GM19035 (cell line): ENCODE data around the gene MDM2.

Experiments
- ATAC-seq: cut with Tn5 transposase; IDR thresholded peaks from one replicate; pipeline ENCODE4 v1.9.1; 2021; ENCODE audit not compliant: unreplicated experiment

Gene MDM2

DNA sequence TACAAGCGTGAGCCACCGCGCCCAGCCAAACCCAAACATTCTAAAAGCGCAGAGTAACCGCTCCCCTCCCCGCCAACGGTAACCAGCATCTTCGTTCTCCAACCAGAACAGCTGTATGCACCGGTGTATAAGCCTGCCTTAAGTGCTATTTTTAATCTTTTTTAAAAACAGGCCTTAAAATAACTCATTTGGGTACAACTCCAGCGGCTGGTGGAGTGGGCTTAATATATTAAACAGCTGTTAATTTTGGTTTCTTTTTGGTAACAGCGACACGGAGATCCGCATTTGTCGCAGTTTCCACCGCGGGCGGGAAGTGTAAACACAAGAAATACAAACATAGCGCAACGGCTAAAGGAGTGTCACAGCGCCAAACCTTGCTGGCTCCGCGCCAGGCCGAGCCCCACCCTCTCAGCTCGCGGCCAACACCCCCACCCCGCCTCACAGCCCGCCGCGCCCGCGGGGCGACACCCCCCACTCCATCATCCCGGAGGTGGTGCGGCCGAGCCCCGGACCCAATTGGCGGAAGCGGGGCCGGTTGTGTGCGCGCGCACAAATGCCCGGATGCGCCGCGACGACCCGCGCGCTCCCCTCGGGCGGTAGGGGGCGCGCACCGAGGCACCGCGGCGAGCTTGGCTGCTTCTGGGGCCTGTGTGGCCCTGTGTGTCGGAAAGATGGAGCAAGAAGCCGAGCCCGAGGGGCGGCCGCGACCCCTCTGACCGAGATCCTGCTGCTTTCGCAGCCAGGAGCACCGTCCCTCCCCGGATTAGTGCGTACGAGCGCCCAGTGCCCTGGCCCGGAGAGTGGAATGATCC lies at the start of gene MDM2:
Gene MDM2, plus strand, starts transcription at position 602 of the 812 bp plus-strand sequence. CDS start 301 bp downstream, outside the sequence.
- ATAC-seq, result peak; percentile 78

DNA sequence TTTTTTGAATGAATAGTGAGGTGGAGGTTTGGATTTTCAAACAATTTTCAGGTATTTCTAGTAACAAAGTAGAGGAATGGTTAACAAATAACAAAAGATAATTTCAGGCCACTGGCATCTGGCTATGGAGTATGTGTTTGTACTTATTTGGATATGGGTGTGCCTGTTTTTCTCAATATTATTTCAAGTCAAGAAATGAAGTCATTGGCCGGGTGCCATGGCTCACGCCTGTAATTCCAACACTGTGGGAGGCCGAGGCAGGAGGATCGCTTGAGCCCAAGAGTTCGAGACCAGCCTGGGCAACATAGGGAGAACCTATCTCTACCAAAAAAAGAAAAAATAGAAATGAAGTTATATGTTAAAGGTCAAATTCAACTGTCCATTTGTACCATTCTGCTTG lies 48.1 kb upstream of the MDM2 start:
- ATAC-seq, result no peak

DNA sequence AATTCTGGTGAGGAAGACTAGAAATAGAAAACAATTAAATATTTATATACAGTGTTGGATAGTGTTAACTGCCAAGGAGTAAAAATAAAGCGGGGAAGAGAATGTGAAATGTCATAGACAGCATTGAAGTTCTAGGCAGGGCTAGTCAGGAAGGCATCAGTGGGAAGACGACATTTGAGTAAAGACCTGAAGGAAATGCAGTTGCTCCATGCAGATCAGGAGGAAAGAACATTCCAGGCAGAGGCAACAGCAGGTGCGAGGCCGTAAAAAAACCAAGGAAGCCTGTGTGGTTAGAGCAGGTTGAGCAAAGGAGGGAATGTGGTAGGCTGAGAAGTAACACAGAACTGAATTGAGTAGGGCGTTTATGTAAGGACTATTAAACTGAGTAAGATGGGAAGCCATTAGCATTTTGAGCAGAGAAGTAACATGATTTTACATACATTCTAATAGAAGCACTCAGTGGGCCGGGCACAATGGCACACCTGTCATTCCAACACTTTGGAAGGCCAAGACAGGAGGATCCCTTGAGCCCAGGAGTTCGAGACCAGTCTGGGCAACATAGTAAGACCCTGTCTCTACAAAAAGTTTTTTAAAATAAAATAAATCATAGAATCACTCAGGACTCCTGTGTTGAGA lies 47.1 kb upstream of the MDM2 start:
- ATAC-seq, result no peak

DNA sequence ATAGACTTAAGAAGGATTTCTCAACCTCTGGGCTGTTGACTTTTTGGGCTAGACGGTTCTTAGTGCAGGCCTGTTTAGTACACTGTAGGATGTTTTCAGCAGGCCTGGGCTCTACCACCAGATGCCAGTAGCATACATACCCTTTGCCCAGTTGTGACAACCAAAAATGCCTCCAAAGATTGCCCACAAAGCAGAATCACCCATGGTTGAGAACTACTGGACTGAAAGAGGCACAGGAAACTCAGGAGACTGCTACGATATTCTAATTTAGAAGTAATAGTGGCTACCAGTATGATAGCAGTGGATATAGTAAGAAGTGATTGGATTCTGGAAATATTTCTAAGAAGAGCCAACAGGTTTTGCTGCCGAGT lies 46.5 kb upstream of the MDM2 start:
- ATAC-seq, result no peak

DNA sequence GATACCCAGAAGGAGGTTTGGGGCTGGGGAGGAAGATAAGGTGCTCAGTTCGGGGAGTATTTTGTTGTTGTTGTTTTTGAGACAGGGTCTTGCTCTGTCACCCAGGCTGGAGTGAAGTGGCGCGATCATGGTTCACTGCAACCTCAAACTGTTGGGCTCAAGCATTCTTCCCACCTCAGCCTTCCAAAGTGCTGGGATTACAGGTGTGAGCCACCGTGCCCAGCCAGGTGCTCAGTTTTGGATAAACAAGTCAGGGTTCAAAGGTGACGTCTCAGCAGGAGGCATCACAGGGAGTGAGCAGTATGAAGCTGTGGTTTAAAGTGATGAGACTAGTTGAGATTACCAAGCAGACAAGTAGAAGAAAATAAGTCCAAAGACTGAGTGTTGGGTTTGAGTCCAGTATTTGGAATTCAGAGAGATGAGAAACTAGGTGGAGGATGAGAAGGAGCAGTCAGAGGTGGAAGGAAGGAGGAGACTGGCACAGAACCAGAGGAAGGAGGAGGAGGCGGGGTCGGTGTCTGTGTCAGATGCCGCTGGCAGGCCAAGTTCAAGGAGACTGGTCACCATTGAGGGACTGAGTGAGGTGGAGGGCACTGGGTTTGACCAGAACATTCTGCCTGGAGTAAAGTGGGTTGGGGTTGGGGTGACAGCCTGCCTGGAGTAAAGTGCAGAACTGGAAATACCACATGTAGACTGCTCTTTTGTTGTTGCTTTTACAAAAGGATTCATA lies 45.9 kb upstream of the MDM2 start:
- no peak for ATAC-seq

DNA sequence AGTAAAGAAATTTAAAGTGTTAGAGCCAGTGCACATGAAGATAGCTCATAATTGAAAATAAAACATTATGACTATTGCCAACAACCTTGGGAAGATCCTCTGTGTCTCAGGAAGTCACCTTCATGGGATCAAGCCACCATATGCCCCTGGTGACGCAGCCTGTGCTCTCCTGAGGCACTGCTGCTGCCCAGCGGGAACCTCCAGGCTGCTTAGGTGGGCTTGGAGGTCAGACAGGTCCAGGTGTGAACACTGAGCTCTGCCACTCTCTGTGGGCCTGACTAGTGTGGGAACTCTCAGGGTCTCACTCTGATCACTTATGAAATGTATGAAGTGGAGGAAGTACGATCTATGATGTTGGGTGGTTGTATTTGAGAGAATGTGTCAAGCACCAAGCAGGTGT lies 45.3 kb upstream of the MDM2 start:
- no peak for ATAC-seq

DNA sequence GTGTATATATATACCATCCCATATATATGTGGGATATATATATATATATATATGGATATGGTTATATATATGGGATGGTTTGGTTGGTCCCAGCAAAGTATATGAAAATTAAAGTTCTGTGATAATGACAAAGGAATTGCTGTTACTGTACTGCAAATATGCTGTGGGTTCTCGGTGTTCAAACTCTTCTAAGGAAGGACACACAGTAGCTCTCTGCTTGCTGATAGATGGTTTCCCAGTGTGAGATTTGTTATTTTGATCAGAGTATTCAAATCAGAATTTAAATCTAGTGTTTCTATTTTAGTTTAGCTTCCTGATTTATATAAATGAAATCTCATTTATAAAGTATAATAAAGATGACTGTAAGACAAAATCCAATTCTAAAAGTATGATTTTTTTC lies 42.3 kb upstream of the MDM2 start:
- ATAC-seq, result no peak

DNA sequence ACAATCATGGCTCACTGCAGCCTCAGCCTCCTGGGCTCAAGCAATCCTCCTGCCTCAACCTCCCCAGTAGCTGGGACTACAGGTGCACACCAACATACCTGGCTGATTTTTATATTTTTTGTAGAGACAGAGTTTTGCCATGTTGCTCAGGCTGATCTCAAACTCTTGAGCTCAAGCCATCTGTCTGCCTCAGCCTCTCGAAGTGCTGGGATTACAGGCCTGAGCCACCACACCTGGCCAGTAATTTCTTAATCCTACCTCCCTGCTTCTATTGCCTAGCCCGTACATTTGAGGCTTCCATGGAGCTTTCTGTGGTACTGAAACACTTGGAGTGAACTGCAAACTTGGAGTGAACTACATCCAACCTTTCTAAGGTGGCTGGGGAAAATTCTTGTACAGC lies 41.3 kb upstream of the MDM2 start:
- no peak for ATAC-seq

DNA sequence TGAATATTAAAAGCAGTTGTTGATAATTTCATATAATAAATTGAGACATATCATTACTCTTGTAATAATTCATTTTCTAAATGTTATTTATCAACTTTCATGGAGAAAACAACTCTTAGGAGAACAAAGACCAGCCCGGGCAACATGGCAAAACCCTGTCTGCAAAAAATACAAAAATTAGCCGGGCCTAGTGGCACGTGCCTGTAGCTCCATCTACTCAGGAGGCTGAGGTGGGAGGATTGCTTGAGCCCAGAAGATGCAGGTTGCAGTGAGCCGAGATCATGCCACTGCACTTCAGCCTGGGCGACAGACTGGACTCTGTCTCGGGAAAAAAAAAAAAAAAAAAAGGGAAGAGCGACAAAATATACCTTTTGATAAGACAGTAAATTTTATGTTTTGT lies 40.8 kb upstream of the MDM2 start:
- no peak for ATAC-seq

DNA sequence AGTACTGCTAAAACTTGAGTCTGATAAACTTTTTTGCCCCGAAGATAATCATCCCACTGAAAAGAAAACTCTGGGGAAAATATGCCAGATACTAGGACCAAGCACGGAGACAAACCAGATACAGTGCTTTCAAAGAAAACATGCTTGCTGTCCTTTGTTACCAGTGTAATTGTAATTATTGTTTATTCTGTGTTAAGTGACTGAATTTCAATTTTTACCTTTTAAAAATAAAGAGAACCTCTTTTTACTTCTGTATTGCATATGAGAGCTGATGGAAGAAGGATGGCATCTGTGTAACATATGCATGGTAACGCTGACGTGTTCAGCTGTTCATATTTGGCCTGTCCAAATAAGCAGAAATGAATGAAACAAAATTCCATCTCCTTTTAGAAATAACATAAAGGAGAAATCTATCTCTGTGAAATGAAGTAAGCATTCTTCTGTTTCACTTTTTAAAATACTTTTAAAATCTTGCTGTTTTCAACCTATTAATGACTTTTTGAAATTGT lies 39.5 kb upstream of the MDM2 start:
- no peak for ATAC-seq

DNA sequence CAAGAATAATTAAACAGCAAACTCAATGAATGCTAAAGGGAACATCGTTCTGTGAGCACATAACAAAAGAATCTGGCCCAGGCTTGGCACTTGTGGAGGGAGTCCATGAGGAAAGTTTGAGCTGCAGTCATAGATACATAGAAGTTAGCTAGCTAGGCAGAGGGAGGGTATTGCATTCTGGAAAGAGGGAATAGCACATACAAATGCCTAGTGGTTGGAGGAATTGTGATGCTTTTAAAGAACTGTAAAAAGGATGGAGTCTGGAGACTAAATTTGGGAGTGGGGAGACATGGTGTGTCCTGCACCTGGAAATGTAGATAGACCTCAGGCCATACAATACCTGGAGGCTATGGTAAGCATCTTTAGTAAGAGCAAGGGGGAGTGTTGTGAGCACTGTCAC lies 38.0 kb upstream of the MDM2 start:
- no peak for ATAC-seq

DNA sequence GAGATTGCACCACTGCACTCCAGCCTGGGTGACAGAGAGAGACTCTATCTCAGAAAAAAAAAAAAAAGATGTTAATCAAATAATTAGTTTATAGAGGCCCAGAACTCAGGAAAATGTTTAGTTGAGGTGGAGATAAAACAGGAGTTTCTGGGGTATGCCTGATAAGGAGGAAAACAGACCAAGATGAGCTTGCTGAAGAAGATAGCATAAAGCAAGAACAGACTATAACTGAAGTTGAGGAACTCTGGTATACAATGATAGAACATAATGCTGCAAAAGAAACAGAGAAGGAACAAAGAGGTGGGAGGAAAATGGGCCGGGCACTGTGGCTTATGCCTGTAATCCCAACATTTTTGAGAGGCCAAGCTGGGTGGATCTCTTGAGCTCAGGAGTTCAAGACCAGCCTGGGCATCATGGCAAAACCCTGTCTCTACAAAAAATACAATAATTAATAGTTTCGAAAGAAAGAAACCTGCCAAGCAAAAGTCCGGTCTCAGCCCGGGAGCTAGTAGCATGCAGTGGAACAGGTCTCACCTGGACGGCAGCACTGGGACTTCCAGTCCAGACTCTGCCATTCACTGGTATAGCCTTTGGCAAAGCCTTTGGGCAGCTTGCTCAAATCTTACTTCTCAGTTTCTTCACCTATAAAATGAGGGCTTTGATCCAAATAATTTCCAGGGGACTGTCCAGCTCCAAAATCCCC lies 36.6 kb upstream of the MDM2 start:
- no peak for ATAC-seq

DNA sequence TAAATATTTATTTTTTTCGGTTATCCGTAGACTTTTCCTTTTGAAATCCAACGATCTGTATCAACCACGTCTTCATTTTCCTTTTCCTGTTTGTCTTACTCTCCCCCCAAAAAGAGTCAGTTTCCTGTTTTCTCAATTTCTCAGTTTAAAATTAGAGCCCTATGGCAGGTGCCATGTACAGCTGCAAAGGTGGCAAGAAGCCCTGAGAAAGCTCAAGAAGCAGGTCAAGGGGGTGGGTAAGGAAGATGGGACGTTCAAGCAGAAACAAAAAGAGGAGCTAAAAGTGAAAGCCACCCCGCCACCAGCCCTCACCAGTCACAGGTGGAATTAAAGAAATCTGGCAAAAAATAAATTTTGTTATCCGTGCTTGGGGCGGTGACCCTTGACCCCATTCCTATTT lies 35.3 kb upstream of the MDM2 start:
- no peak for ATAC-seq

DNA sequence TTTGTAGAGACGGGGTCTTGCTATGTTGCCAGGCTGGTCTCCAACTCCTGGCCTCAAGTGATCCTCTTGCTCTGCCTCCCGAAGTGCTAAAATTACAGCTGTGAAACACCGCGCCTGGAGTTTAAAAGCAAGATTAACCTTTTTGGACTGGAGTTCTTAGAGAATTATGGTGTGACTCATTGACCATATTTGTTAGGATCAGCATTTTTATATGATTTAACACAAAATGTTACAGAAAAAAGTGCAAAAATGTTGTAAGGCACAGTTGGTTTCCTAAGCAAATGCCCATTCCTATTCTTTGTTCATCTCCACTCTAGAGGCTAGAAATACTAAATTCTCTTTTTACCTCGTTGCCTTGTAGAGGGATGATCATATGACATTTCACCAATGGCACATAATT lies 34.4 kb upstream of the MDM2 start:
- no peak for ATAC-seq

DNA sequence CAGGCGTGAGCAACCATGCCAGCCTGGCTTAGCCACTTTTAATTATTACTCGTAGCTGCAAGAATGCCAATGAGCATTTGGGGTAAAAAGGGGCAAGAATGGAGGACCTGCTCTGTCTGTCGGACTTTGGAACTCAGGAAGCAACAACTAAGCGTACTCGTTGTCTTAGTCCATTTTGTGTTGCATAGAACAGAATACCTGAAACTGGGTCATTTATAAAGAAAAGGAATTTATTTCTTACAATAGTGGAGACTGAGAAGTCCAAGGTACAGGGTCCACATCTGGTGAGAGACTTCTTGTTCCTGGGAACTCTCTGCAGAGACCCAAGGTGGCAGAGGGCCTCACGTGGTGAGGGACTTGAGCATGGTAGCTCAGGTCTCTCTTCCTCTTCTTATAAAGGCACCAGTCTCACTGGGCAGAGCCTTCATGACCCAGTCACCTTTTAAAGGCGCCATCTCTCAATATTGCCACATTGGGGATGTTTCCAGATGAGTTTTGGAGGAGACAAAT lies 32.8 kb upstream of the MDM2 start:
- ATAC-seq, result no peak

DNA sequence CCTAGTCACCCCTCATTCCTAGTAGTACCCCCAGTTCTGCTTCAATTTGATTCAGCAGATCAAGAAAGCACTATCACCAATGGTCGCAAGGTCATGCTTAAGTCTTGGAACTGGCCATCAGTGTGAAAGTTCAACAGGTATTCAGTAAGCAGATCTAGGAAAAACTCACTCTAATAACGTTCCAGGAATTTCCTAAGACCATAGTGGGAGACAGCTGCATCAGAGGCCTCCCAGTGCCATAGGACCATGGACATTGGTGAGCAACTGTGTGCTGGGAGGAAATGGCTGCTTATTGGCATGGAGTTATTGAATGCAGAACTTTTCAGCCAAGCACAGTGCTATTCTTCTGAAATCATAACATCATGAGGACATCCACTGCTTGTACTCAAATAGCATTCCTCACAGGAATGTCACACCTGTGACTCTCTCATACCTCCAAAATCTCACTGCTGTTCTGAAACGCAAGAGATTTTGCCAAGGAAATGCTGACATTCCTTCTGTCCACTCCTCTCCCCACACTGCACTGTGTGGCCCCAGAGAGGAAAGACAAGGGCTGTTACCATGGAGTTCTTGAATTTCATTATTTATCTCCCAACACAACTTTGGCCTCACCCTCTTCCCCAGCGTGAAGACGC lies 30.9 kb upstream of the MDM2 start:
- ATAC-seq, result no peak

DNA sequence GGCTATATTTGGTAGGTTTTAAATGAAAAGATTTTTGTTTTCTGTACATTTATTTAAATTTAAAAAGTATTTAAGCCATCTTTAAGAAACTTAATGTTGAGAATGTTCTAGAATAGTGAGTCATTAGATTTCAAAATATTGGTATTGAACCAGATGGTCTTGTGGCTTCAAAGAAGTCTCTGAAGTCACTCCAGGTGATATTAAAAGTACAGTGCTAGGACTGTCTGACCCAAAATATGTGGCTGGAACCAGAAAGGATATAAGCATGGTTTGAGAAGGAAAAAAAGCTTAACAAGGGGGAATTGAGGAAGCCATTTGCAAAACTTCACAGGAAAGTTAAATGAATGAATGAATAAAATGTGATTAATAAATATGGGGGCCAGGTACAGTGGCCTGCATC lies 28.7 kb upstream of the MDM2 start:
- ATAC-seq, result no peak

DNA sequence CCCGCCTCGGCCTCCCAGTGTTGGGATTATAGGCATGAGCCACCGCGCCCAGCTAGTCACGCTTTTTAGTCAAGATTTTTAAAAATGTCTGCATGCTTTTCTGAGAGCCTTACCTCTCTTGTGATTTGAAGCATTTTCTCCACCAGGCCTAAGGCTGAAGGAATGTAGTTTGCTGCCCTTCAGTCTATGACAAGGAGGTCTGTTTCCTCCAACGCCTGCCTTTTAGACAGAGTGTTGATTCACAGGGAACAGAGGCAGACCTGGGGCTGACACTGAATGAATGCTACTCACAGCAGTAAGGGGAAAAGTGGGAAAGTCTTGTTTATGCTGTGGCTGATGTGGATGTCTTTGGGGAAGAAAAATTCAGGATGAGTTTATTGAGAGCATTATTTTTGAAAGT lies 27.2 kb upstream of the MDM2 start:
- ATAC-seq, result no peak

DNA sequence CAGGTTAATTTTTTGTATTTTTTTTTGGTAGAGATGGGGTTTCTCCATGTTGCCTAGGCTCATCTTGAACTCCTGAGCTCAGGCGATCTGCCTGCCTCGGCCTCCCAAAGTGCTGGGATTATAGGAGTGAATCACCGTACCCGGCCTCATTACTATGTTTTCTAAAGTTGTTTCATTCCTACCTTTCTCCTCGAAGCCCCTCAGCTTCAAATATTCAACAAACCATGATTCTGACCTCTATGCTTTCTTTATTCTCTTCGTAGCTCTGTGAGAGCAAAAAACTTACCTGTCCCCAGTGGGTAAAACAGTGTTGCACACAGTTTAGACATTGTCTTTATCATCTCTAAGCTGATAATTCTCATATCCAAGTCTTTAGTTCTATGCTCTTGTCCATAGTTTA lies 26.2 kb upstream of the MDM2 start:
- no peak for ATAC-seq

DNA sequence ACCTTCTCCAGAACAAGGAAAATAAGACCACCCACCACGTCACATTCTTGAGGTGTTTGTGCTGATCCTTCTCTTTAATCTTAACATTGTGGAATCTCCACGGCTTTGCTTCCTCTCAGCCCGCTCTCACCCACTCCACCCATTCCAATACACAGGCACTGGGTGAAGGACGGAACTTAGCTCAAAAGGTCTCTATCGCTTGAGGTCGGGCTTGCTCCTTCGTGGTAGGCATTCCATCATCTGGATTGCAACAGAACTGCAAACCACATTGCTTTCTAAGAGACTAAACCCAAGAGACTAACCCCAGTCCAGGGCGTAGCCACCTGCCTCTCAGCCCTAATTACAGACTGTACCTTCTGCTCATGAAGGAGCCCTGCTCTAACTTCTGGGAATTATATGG lies 24.0 kb upstream of the MDM2 start:
- no peak for ATAC-seq

DNA sequence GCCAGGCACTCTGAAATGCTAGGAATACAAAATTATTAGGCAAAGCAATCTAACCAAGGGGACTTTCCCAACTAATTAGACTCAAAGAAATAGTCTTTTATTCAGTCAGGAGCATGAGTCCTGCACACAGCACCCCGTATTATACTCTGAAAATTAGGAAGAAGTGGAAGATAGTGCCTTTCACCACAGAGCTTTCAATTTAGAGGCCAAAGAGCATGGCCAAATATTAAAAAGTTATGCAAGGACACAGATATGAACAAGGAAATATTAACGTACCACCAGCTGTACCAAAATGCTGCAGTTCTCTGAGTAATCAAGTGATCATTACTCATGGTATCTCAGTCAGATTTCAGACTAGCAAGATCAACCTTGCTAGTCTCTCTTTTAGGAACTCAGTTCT lies 22.6 kb upstream of the MDM2 start:
- ATAC-seq, result no peak
